GM21515 (cell line): Measurements from ENCODE around the gene RUNX2.

Source experiments
- ATAC-seq: cut with Tn5 transposase; IDR thresholded peaks from one replicate; pipeline ENCODE4 v1.9.1; 2021; ENCODE audit not compliant: unreplicated experiment

RUNX2 gene

DNA sequence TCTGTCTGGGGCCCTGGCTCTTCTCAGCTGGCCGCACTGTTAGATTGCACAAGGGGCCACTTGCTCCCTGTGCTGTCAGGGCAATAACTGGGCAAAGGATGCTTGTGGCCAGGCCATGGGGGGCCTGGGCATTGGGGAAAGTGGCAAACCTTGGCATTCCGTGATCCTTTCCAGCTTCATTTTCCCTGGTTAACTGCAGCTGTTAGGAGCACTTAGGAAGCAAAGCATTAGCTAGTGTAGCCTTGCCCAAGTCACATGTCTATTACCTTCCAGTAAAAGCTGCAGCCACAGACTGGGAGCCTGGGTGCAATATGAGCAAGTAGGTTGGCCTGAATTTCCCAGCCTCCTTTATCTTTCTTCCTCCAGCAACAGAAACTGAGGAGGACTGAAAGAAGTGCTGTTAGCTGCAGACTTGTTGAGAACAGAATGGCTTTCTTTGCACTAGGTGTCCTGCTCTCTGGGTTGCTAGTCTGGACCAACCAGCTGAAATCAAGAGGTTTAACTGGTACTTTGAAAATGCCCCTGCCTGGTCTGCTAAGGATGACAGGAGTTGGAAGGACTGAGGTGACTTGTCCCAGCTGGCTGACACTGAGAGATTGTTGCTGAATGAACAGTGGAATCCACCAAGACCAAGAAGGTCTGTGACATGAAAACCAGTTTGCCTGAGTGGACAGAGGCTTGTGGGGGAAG lies 361.9 kb downstream of the RUNX2 start:
- ATAC-seq = no peak

DNA sequence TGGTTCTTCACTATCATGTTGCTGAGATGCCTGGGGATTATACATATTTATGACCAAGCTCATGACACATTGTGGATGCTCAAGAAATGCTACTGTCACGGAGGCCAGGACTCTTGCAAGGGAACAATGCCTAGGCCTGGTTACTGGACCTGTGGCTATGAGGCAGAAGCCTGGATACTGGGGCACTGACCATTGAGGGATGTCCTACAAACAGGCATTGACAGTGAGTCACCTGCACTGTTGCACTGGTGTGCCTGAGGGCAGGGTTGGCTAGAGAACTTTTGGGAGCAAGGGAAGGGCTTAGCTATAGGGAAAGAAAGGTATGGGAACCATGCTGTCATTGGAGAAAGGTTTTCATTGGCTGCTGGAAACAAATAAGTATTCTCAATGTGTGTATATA lies 362.7 kb downstream of the RUNX2 start:
- no peak for ATAC-seq

DNA sequence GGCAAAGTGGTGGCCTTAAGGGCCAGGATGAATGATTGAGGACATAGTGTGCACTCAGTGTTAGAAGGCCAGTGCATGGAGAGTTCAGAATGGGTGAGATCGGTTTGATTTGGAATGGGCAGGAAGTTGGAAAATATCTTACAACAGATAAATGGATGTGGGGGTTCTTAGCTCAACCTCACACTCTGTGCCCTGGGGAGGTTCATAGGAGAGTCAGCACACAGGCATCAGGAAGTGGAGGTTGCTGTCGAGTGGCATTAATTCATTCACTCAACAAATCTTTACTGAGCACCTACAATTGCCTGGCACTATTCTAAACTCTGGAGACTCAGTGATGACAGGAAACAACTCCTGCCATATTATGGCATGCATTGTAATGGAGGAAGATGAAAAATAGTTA lies 363.3 kb downstream of the RUNX2 start:
- no peak for ATAC-seq

DNA sequence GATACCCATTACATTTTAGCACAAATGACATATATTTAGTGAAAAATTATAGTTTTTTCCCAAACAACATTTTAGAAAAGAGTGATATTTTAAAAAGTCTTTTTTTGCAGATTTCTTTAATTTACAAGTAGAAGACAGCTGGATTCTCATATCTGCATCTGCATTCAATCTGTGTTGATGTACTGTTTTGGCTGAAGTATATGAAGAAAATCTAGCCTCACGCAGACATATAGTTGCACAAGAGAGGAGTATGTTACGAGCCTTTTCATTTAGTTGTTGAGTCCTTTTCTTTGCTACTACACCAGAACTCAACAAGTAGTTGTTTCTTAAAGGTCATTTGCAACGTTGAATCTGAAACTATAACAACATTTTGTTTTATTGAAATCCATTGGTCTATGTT lies 363.9 kb downstream of the RUNX2 start:
- no peak for ATAC-seq

DNA sequence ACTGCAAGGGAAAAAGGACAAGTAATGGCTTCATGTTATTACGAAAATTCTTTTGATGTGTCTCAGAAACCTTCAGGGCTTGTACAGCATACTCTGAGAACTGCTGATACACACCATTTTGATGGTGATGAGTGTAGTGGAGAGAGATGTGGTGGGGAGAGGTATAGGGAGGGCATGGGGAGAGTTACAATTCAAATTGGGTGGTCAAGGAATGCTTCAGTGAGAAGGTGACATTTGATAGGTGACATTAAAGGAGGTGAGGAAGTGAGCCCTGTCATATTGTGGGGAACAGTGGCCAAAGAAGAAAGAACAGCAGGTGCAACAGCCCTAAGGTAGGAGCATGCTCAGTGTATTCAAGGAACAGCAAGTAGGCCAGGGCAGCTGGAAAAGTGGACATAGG lies 368.6 kb downstream of the RUNX2 start:
- no peak for ATAC-seq

DNA sequence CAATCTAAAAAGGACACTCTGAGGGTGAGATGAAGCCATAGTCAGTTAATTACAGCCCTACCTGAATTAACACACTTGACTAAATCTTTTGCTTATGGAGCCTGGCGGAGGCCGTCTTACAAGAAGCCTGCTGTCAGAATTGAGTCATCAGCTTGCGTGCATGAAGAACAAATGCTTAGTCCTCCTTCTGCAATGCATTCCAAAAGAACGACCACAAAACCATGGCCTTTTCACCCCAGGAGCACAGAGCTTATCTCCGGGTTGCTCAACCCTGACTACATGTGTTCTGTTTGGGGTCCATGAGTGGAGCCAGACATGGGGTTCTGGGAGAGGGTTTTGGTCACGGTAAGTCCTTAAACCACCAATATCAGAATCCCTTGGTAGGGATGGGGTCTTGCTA lies 369.5 kb downstream of the RUNX2 start:
- ATAC-seq = peak; percentile 58

DNA sequence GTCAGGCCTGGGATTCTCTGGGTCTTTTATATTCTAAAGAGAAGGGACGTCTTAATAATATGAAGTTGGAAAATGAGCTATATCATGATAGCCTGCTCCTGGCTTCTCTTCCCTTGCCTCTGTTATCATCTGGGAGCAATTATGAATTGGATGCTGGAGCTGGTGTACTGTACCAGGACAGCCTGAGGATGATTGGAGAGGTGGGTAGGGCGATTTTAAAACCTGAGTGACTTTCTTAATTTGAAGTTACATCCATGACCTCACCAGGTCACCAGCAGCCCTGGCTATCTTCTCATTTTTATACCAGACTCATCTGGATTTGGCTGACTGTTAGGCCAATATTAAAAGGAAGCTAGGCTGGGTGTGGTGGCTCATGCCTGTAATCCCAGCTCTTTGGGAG lies 369.9 kb downstream of the RUNX2 start:
- ATAC-seq = no peak

DNA sequence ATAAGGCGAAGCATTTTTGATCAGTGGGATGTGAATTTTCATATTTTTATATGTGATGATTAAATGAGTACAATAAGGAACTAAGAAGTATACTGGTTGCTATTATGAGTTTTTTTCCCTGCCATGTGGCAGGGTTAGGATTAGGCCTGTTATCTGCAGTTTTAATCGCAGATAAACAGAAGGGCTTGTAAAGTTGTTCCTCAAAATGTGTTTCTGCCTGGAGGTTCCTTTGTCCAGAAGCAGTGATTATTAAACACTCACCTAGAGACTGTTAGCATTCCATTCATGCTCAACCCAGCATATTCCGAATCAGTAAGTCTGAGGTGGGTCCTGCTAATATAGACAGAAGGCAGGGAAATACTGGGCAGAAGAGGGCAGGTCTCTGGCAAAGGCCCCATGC lies 371.5 kb downstream of the RUNX2 start:
- ATAC-seq = no peak

DNA sequence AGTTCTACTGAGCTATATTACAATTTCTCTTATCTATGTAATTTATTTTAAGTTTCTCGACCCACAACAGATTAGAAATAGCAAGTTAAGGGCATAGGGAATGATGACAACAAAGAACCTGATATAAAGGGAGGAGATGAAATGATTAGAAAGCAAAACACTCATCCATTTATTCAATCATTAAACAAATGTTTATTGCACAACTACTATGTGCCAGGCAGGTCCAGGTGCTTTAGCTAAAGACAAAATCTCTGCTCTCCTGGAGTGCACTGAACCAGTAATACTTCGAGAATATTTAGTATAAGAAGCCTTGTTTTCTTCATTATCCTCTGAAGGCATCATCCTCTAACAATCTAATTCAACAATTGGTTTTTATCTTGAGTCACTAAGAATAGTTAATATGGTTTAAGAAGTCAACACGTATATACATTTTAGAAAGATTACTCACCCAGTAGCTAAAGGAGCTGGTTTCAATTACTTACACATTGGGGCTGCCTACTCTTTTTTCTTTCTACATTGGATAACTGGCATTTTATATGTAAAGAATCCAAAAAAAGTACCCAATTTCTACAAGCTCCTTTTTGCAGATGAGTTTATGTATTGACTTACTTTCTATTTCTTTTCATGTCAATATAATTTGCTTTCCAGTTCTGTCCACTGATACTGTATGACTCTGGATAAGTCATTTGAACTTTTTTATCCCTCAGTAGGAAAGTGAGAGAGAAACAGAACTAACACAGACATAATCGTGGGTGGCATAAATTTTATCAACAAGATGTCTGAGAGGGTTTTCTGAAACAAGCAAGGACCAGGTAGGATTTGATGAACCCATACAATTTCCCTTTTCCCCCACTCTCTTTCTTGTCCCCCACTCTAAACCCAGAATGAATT lies 375.0 kb downstream of the RUNX2 start:
- no peak for ATAC-seq

DNA sequence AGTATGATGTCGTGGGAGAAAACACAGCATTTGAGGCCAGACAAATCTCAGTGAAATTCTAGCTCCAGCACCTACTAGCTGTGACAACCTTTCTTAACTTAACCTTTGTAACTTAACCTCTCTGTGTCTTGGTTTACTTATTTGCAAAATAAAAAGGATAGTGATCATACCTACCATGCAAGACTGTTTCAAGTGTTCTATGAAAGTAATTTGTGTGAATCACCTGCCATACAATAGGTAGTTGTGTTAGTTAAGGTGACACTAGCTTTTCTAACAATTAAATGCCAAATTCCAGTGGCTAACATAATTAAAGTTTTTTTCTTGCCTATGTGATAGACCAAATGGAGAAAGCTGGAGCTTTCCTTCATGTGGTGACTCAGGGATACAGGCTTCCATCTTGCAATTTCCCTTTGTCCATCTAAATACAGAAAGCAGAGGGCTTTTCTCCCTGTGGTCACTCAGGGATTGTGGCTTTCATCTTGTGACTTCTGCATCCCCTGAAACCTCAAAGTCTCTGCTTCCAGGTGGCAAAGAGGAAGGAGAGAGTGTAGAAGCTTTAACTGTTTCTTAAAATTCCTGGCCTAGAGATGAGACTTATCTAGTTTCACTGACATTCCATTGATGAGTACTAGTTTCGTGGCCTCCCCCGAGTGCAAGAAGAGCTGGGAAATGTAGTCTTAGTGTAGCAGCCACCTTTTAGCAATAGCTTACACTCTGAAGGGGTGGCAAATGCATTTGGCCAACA lies 376.1 kb downstream of the RUNX2 start:
- ATAC-seq = no peak

DNA sequence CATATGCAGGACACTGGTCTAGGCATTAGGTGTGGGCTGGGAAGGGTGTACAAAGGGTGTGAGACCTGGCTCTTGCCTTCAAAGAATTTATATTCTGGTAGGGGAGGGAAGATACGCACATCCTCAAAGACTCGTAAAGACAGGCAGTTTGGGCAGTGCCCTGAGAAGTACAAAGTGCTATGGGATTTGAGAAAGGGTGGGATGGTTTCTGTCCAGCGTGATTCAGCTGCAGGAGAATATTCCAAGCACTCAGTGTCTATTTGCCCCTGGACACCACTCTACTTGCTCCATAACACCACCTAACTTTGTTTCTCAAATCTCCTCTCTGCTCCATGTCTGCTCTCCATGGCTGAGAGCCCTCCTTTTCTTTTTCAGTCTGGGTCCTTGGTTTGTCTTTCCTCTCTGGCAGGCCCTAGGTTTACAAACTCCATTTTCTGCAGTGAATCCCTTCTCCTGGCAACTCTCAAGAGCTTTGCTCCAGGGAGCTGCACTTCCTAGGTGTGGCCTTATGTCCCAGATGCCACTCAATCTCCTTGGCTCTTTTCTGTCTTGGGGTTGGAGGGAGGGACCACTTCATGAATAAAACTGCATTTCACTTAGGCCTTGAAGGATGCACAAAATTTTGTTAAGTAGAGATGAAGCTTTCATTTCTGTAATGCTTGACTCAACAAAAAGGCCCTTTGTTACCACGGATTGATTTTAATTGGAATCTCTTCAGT lies 377.2 kb downstream of the RUNX2 start:
- no peak for ATAC-seq

DNA sequence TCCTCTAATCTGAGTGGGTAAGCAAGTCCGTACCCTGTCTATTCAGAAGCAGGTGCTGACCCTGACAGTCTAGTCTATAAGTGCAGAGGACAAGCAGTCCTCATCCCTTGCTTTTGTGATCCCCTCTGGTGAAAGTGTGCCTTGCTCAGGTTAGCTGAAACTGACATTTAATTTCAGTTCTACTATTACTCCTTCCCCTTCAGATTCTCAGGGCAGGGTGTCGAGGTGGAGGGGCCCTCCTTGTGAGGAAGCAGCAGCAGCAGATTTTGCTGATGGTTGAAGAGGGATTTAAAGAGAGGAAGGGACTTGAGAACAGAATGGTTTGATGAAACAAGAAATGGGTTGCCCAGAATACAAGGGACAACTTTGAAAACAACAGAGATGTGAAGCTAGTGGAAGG lies 378.2 kb downstream of the RUNX2 start:
- peak; percentile 50 for ATAC-seq

DNA sequence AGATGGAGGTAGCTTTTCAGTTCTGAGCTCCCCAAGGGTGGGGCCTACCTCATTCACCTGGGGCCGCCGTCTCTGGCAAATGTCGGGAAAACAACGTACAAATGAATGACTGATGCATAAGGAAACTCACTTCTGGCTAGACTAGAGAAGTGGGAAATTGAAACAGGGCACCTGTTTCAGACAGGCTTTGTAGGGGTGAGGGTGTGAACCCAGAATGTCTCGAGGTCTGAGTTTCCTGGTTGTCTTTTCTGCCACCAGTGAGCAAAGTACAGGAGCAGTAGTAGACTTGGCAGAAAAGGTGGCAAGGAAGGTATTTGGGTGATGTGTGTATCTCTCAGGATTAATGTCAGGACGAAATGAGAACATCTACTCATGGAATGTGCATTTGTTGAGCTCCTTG lies 379.0 kb downstream of the RUNX2 start:
- ATAC-seq = no peak

DNA sequence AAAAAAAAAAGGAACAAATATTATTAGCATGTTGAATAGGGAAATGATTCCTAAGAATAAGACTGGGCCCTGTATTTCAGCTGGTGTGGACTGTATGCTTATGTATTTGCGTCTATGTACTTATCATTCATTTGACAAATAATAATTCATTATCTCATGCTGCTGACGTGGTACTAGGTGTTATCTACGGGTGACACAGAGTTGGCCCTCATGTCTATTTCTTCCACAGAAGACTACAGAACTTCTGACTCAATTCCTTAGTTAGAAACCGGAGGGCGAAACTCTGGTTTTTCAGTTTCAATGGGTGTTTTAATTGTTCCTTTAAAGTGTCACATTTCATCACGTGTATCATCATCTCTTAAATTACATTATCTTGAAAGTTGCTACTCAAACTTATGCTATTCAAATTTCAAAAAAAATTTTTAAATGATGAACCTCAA lies 381.7 kb downstream of the RUNX2 start:
- peak; percentile 60 for ATAC-seq

DNA sequence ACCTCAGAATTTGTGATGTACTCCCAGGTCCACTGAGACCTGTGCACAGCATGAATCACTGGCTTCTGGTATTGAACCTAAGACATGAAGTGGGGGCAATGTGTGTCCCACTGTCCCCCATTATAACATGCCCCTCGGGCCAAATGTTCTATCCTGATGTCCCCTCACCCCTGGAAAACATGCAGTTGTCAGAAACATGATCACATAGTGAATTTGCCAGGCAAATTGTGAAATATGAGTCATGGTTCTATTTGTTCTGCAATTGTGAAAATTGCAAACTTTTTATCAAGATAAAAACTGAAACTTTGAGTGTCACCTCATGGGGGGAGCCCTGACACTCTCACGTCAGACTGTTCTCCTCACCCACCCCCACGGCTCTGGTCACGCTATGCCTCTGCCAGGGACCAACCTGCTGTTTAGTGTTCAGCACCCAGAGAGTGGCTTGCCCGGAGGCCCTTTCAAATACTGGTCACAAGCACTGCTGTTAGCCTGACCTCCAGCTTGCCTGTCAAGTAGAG lies 382.2 kb downstream of the RUNX2 start:
- ATAC-seq = peak; percentile 59

DNA sequence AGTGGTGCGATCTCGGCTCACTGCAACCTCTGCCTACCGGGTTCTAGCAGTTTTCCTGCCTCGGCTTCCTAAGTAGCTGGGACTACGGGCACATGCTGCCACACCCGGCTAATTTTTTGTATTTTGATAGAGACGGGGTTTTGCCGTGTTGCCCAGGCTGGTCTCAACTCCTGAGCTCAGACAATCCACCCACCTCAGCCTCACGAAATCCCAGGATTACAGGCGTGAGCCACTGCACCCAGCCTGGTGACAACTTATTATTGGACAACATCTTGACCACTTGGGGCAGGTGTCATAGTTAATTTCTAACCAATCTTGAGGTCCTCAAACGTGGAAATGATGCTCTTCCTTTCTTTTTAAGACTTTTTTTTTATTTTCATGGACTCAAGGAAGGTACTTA lies 383.9 kb downstream of the RUNX2 start:
- no peak for ATAC-seq

DNA sequence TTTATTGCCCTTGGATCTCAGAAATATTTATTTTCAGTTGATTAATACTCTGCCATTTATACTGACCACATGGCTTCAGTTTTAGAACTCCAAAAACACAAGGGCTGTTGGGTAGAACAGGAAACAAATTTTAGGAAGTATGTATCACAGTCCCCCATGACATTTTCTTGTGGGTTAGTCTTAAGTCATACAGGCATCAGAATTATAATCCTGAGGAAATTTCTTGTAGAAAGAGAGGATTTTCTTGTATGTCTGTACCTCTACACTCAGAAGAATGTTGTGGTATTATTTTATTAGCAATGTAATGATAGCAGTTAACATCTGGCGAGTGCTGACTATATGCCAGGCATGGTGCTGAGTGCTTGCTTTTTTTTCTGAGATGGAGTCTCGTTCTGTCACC lies 384.7 kb downstream of the RUNX2 start:
- no peak for ATAC-seq
